Caco-2 (cell line): Measurements from ENCODE around the gene BEST1. TPM values are rescaled to one million over a fixed set of nuclear protein-coding genes. Genes with fewer than 3 reads are reported as not detected.

Source experiments
- BruUV-seq: library from RNA; stranded (reverse); fragments of 400-500 nt; replicated peaks from 2 replicates; lab custom pipeline; 2021; lab: Mats Ljungman, UMichigan
- CTCF ChIA-PET: fragments of 300-600 bp; sonication (Branson Sonifier 250); formaldehyde crosslinking; loops from one replicate; lab custom pipeline; 2022; ENCODE audit warnings: antibody characterized with exemption; lab: Charles Lee
- POLR2A ChIA-PET: fragments of 300-600 bp; sonication (Branson Sonifier 250); formaldehyde crosslinking; loops from one replicate; lab custom pipeline; 2022; ENCODE audit warnings: antibody characterized with exemption; lab: Charles Lee
- DNase-seq, 2 experiments: peaks; one replicate each; pipeline versions ENCODE4 v3.0.0 to v3.0.0-alpha.2; 2020 to 2022
- H3K27me3 ChIP-seq: replicated peaks from 2 replicates; pipeline ENCODE4 v1.6.0; 2011; ENCODE audit warnings: low read length; ENCODE audit not compliant: control insufficient read depth, insufficient read depth
- H3K36me3 ChIP-seq: 2 replicates; pipeline ENCODE4 v1.5.1; 2011; ENCODE audit warnings: low read length; ENCODE audit not compliant: control insufficient read depth, insufficient read depth
- H3K4me1 ChIP-seq: fragments of 250-450 bp; sonication (Bioruptor Pico); 2 replicates; pipeline ENCODE4 v1.5.1; 2020; ENCODE audit warnings: mild to moderate bottlenecking
- H3K4me3 ChIP-seq: 2 replicates; pipeline ENCODE4 v1.5.1; 2011; ENCODE audit warnings: low read depth, mild to moderate bottlenecking, control low read depth, low read length
- H3K9me3 ChIP-seq: fragments of 250-450 bp; sonication (Bioruptor Pico); 2 replicates; pipeline ENCODE4 v1.5.1; 2020; ENCODE audit warnings: mild to moderate bottlenecking, moderate library complexity
- H3K27ac Mint-ChIP-seq: one replicate; pipeline ENCODE4 v1.8.0; 2022; ENCODE audit warnings: mixed read lengths; ENCODE audit not compliant: unreplicated experiment
- H3K27me3 Mint-ChIP-seq: one replicate; pipeline ENCODE4 v1.8.0; 2022; ENCODE audit warnings: mixed read lengths; ENCODE audit not compliant: insufficient read depth, unreplicated experiment
- H3K36me3 Mint-ChIP-seq: one replicate; pipeline ENCODE4 v1.8.0; 2022; ENCODE audit warnings: mild to moderate bottlenecking, mixed read lengths; ENCODE audit not compliant: insufficient read depth, unreplicated experiment
- H3K4me1 Mint-ChIP-seq: one replicate; pipeline ENCODE4 v1.8.0; 2022; ENCODE audit warnings: low read depth, mixed read lengths; ENCODE audit not compliant: unreplicated experiment
- H3K4me3 Mint-ChIP-seq: one replicate; pipeline ENCODE4 v1.8.0; 2022; ENCODE audit warnings: mild to moderate bottlenecking, moderate library complexity, mixed read lengths; ENCODE audit not compliant: unreplicated experiment
- H3K9me3 Mint-ChIP-seq: one replicate; pipeline ENCODE4 v1.8.0; 2022; ENCODE audit warnings: mixed read lengths; ENCODE audit not compliant: unreplicated experiment
- CTCF ChIP-seq, 2 experiments: fragments of 200-600 bp in 1 of 2; IDR thresholded peaks; 1 replicate in 1 of 2; 2 replicates in 1 of 2; pipeline versions ENCODE4 v1.5.1 to v1.8.0; 2011 to 2022; ENCODE audit warnings: antibody characterized with exemption in 1 of 2, control low read depth in 1 of 2, inconsistent platforms in 1 of 2, low read depth in 1 of 2, low read length in 1 of 2, mild to moderate bottlenecking in 1 of 2, moderate library complexity in 1 of 2; ENCODE audit not compliant: insufficient read depth in 1 of 2, severe bottlenecking in 1 of 2, unreplicated experiment in 1 of 2
- intact Hi-C: fragments of 100-400 bp; cut with micrococcal nuclease; formaldehyde crosslinking; loops from one replicate; pipeline ENCODE4 v1.10.0; 2022; ENCODE audit not compliant: unreplicated experiment
- total RNA-seq: library from RNA; stranded (reverse); gene quantifications from 2 replicates; pipeline ENCODE4 v1.2.3, GENCODE V29; 2022

The BEST1 gene
- total RNA-seq, 1 experiment from 2014 or later = 6.7 TPM

DNA sequence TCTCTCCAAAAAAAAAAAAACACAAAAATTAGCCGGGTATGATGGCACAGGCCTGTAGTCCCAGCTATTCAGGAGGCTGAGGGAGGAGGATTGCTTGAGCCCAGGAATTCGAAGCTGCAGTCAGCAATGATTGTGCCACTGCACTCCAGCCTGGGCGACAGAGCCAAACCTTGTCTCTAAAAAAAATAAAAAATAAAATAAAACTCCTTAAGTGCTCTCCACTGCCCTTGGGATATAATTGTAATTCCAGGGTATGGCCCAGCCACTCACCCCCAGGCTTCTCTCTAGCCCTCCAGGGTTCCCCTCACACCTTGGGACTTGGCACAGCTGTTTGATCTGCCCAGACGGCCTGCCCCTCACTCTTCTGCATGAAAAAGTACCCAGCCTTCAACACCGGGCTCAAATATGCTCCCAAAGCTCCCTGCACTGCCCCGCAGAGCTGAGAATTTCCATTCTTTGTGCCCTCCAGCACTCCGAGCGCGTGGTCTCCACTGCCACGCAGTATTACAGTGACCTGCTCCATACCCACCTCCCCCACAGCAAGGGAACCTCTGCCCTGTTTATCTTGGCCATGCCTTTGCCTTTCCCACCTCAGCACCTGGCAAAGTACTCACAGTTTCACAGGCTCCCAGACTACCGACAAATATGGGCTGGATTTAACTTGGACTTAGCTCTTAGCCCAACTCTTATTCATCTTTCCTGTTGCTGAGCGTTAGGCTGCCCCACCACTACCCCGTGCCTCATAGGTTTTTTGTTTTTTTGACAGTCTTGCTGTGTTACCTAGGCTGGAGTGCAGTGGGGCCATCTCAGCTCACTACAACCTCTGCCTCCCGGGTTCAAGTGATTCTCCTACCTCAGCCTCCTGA is 24.8 kb downstream of the BEST1 start:
- Histone ChIP-seq H3K4me3 (no peak overlapping the region), H3K27me3 (no peaks in the 10 kb centered on the region), H3K9me3 (no peaks in the 10 kb centered on the region), H3K36me3 (no peaks in the 10 kb centered on the region), H3K4me1 (peaks cover 29% of the 10 kb centered on the region)
- Mint-ChIP-seq H3K27ac (peak overlapping the region; percentile 80), H3K4me1 (peaks cover 34% of the 10 kb centered on the region), H3K36me3 (peaks cover 9% of the 10 kb centered on the region), H3K27me3 (no peaks in the 10 kb centered on the region), H3K9me3 (no peaks in the 10 kb centered on the region), H3K4me3 (no peak overlapping the region)
- TF ChIP-seq CTCF (IDR thresholded peaks at IDR 0.05; ENCODE audit: insufficient read depth in 1 of 2, low read depth in 1 of 2, low read length in 1 of 2, severe bottlenecking in 1 of 2, unreplicated experiment in 1 of 2) = no peak
- CTCF ChIA-PET = no interaction called here
- intact Hi-C loops = no loop called here
- DNase-seq = no peak
- BruUV-seq = no TSS peak
- POLR2A ChIA-PET = interaction anchor here (0.5 to 1.2 kb wide), 2 partner anchors 10 to 25 kb away, joined by 5 to 12 read pairs; partner anchors contain the start of gene BEST1

DNA sequence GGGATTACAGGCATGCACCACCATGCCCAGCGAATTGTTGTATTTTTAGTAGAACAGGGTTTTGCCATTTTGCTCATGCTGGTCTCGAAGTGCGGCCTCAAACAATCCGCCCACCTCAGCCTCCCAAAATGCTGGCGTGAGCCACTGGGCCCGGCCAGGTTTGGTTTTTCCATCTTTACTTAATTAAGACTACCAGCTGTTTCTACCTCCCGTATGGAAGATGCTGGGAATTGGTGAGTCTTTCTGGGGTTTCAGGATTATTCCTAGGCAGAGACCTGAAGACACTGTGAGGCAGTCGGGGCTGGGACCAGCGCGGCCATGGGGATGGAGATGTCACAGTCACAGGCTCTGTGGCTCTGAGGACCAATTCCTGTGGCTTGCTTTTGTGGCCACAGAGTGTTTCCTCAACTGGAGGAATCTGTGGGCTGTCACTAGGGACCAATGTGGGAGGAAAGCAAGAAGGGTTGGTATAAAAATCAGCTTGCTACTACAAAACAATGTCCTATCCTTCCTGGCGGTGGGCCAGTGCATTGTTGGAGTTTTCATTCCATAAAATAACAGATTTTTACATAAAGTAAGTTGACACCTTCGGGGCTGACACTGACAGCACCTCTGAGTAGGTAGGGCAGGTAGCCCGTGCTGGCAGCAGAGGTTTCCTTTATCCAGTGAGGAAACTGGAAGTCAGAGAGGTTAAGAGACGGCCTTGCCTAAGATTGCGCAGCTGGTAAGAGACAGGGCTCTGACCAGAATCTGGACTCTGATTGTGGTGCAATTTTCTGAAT is 25.7 kb downstream of the BEST1 start:
- no peak for DNase-seq
- H3K4me3 Mint-ChIP-seq = no peak overlapping the region
- TF ChIP-seq CTCF (IDR thresholded peaks at IDR 0.05; ENCODE audit: insufficient read depth in 1 of 2, low read depth in 1 of 2, low read length in 1 of 2, severe bottlenecking in 1 of 2, unreplicated experiment in 1 of 2) = no peak
- Histone ChIP-seq H3K36me3 (no peaks in the 10 kb centered on the region), H3K4me3 (no peak overlapping the region), H3K4me1 (peaks cover 34% of the 10 kb centered on the region), H3K27me3 (no peaks in the 10 kb centered on the region), H3K9me3 (no peaks in the 10 kb centered on the region)
- no peaks in the 10 kb centered on the region for H3K27me3 Mint-ChIP-seq
- ChIA-PET CTCF (interaction anchor here (1.1 kb wide), 1 partner anchor 294 kb away, joined by 3 read pairs; the partner anchor contains the start of gene SCGB2A2), POLR2A (interaction anchor here (1.2 kb wide), 1 partner anchor 26 kb away, joined by 12 read pairs; the partner anchor contains the start of gene BEST1)
- intact Hi-C loops = no loop called here
- H3K9me3 Mint-ChIP-seq = no peaks in the 10 kb centered on the region
- H3K27ac Mint-ChIP-seq = peak overlapping the region; percentile 80
- BruUV-seq = no TSS peak
- H3K36me3 Mint-ChIP-seq = peaks cover 7% of the 10 kb centered on the region
- H3K4me1 Mint-ChIP-seq = peaks cover 35% of the 10 kb centered on the region

- CTCF ChIA-PET = interaction anchor here (0.7 to 1.1 kb wide), 2 partner anchors 37 to 293 kb away, joined by 3 to 4 read pairs; partner anchors contain the start of gene SCGB2A2
- H3K36me3 Mint-ChIP-seq = peaks cover 12% of the 10 kb centered on the region
- Histone ChIP-seq H3K36me3 (no peaks in the 10 kb centered on the region), H3K4me1 (peaks cover 36% of the 10 kb centered on the region), H3K4me3 (no peak overlapping the region), H3K9me3 (no peaks in the 10 kb centered on the region), H3K27me3 (no peaks in the 10 kb centered on the region)
- POLR2A ChIA-PET = no interaction called here
- intact Hi-C loops = no loop called here
- TF ChIP-seq CTCF (IDR thresholded peaks at IDR 0.05; ENCODE audit: insufficient read depth in 1 of 2, low read depth in 1 of 2, low read length in 1 of 2, severe bottlenecking in 1 of 2, unreplicated experiment in 1 of 2) = no peak
- H3K27me3 Mint-ChIP-seq = no peaks in the 10 kb centered on the region
- H3K27ac Mint-ChIP-seq = no peak overlapping the region
- DNase-seq = no peak
- no peak overlapping the region for H3K4me3 Mint-ChIP-seq
- no peaks in the 10 kb centered on the region for H3K9me3 Mint-ChIP-seq
- peaks cover 34% of the 10 kb centered on the region for H3K4me1 Mint-ChIP-seq
- BruUV-seq = no TSS peak
These were observed 26.3 kb downstream of the BEST1 start for GRCh38 chr11:61976420-61976800.
